ENCODE results near the gene TBCCD1. TPM values are rescaled to one million over a fixed set of nuclear protein-coding genes. Genes with fewer than 3 reads are reported as not detected.
"Not testable (repeated sequence)": the region's sequence is repeated elsewhere in the genome, so short reads cannot be mapped to it uniquely, and the experiment has no call there.

TBCCD1 gene
- total RNA-seq, 1 experiment from 2014 or later = 10.2 TPM

DNA sequence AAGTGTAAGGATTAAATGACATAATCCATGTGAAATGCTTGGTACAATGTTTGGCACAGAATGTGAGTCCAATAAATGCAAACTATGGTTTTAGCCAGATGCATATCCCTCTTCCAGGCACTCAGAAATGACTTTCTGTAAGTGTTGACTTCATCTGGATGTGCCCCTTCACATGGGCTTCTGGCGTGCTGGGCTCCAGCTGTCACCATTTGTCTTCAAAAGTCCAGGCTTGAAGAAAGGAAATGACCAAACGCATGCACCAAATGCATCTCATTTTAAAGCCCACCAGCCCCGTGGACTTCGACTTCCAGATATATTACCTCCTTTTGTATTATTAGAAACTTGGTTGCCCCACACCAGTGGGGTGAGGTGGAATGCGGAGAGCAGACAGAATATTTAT, 46.7 kb downstream of the TBCCD1 start:
- DNase-seq (ENCODE audit: low spot score) = no peak

DNA sequence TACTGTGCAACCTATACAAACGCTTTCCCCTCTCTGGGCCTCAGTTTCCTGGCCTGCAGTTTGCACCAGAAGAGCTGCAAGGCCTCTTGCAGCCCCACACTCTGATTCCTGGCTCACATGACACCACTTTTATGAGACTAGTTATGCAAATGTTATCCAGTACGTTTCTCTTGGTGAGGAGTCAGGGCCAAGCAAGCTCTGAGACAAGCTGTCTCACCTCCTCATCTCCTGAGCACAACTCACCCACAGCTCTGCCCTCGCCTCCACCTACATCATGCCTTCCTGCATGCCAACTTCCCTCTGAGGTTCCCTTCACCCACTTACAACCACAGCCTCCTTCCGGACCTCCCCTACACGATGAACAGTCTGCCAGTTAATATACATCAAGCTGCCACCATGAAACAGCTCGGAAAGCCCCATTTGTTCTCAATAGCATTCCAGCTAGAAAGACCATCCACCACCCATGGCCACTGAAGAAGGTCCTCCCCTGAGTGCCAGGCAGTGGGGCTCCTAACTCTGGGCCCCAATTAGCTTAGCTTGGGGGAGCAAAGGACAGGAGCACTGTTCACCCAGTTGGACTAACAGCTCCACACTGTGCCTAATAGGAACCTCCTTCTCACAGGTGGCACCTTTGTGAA, 48.0 kb downstream of the TBCCD1 start:
- no peak for DNase-seq (ENCODE audit: low spot score)

DNA sequence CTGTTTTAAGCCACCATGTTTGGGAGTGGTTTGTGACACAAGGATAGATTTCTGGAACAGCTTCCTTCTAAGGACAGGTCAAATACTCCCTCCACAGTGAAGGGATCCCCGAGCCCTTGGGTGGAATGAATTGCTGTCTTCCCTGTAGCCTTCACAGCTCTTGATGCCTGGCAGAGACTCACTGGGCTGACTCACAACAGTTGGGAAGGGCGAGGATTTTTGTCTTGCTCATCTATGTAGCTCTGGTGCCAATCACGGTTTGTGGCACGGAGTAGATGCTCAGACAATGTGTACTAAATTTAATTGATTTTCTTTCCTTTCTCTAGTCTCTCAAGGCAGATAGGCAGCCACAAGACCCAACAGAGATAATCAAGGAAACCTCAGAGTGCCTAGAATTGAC, 49.9 kb downstream of the TBCCD1 start:
- no peak for DNase-seq (ENCODE audit: low spot score)

- DNase-seq (ENCODE audit: low spot score) = no peak
These were observed 50.5 kb downstream of the TBCCD1 start for GRCh38 chr3:186516646-186517045.

DNA sequence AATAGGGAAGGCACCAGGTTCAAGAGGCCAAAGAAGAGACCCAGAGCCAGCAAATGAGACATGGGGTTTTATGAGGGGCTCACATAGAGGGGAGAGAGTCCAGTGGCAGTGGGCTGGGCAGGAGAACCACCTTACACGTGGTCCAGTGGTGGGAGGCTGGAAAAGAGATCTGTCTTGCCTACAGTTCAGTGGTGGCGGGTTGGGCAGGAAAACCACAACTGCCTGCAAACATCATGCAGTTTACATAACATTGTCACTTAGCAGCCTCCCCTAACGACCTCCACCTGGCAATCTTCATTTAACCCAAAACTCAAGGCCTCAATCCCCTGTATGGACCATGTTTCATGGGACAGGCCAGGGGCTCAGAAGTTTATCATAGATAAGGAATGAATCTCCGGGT, 52.0 kb downstream of the TBCCD1 start:
- no peak for DNase-seq (ENCODE audit: low spot score)

DNA sequence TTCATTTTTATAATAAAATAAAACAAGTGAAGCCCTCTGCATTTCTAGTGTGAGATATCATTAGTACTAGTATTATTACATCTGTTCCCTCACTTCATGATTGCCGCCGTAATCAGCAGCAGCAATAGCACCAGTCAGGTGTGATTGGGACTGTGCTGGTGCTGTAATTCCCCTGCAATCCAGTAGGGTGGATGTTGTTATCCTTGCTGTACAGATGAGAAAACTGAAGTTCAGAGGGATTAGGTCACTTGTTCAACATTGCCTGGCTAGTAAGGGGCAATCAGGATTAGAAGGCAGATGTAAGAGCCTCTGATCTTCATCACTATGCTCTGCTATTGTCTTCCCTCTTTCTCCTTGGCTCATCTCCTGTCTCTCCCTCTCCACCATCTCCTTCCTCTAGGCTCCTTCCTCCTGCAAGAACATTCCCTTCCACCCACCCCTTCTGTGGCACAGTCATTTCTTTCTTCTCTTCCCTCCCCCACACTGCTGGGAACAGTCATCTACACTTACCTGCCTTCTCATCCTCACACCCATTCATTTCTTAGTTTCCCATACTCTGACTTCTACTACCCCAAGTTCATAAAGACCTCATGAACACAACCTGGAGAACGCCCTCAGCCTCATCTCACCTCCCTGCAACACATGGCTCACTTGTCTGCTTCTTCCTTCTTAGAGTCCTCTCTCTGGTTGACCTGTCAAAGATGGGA, 52.7 kb downstream of the TBCCD1 start:
- no peak for DNase-seq (ENCODE audit: low spot score)

GRCh38 chr3:186513386-186513785, 53.8 kb downstream of the TBCCD1 start:
- DNase-seq (ENCODE audit: low spot score) = no peak

DNA sequence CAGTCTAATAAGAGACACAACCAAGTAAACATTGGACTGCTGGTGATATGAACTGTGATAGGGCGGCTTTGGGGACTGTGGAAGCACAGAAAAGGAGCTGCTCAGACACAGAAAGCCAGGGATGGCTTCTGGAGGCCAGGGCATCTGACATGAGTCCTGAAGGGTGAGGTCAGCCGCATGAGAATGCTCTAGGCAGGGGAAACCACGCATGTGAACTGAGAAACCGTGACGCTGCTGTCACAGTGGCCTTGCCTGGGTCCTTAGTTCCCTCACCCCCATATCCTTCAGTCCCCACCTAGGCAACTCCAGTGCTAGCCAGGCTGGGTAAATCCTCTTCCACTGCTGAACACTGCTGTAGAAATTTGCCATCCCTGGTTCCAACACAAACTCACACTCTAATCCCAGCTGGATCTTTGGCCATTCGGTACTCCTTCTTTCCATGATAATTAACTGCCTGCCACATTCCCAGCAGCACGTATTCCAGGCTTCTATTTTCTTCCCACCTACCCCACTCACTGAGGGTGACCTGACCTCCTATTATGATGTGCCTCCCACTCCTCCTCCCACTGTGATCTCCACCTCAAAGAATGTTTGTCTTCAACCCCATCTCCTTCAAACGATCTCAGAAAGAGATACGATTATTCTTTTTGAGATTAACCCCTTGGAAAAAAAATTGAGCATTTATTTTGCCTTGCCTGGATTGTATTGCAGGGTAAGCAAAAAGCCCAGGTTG, 54.4 kb downstream of the TBCCD1 start:
- DNase-seq (ENCODE audit: low spot score) = no peak

DNA sequence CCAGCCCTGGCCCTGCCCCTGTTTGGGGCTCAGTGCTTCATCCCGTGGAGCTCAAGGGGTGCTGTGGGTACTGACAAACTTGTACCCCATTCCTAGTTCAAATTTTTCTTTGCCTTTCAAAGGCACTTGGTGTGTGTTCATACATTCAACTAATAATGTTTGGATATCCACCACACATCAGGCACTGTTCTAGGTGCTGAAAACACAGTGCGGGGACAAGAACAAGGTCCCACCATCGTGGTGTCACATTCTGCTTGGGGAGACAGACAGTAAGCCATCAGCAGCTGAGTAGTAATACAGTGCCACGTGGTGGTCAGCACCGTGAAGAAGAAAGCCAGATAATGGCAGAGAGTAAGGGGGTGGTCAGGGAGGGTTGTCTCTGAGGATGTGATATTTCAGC, 55.4 kb downstream of the TBCCD1 start:
- no peak for DNase-seq (ENCODE audit: low spot score)

- DNase-seq (ENCODE audit: low spot score) = no peak
These were observed 55.9 kb downstream of the TBCCD1 start for GRCh38 chr3:186511245-186511644.

DNA sequence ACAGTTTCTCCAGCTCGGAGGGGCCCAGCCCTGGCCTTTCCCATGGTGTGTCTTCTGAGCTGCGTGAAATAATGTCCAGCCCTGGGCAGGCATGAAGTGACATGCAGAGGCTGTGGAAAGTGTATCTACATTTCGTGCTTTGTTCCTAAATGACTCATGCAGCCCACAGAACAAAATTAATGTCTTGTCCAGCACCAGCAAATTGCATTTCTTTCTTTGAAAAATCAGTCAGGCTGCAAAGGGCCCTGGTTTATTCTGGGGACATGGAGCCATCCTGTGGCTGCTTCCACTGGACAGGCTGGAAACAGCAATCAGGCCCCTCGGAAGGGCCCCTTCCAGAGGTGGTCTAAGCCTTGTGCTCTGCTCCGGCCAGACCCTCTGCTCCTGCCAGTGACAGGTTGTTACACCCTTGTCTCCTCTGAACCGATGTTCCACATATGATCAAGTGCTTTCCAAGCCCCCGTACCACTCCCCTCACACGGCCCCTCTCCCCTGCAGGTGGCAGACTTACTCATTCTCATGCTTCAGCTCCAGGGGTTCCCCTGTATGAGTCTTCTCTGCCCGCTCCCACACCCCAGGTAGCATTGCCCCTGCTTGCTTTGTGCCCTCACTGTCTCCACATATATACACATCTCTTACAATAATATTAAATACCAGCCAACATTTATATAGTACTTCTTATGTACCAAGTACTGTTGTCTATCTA, 56.6 kb downstream of the TBCCD1 start:
- DNase-seq (ENCODE audit: low spot score) = peak; percentile 40

DNA sequence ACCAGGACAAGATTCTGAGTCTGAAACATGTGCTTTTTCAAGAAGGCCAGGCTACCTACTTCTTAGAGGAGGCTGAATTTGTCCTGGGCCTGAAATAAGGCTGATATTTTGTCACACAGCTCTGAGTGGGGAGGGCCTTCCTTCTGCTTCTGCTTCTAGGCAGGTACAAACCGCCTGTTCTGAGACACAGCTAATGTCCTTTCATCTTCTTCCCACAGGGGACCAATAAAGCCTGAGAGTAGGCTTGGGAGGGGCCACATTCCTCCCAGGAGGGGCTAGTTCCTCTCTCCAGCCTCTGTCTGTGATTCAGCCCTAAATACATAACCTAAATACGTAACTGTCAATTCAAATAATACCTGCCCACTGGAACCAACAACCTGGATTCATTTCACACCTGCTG, 57.7 kb downstream of the TBCCD1 start:
- DNase-seq (ENCODE audit: low spot score) = no peak

GRCh38 chr3:186506857-186507256, 60.3 kb downstream of the TBCCD1 start:
- no peak for DNase-seq (ENCODE audit: low spot score)

- no peak for DNase-seq (ENCODE audit: low spot score)
These were observed 60.9 kb downstream of the TBCCD1 start for GRCh38 chr3:186506191-186506739.

DNA sequence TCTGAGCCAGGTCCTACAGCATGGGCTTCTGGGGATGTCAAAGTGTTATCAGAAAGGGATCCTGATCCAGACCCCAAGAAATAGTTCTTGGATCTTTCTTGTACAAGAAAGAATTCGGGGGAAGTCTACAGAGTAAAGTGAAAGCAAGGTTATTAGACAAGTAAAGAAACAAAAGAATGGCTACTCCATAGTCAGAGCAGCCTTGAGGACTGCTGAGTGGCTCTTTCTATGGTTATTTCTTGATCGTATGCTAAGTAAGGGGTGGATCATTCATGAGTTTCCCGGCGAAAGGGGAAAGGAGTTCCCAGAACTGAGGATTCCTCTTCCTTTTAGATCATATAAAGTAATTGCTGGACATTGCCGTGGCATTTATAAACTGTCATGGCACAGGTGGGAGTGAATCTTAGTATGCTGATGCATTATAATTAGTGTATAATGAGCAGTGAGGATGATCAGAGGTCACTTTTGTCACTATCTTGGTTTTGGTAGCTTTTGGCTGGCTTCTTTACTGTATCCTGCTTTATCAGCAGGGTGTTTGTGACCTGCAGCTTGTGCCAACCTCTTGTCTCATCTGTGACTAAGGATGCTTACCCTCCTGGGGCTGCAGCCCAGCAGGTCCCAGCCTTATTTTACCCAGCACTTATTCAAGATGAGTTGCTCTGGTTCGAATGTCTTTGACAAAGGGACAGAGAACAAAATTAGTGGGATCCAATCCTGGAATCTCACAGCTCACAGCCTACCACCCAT, 64.0 kb downstream of the TBCCD1 start:
- no peak for DNase-seq (ENCODE audit: low spot score)

DNA sequence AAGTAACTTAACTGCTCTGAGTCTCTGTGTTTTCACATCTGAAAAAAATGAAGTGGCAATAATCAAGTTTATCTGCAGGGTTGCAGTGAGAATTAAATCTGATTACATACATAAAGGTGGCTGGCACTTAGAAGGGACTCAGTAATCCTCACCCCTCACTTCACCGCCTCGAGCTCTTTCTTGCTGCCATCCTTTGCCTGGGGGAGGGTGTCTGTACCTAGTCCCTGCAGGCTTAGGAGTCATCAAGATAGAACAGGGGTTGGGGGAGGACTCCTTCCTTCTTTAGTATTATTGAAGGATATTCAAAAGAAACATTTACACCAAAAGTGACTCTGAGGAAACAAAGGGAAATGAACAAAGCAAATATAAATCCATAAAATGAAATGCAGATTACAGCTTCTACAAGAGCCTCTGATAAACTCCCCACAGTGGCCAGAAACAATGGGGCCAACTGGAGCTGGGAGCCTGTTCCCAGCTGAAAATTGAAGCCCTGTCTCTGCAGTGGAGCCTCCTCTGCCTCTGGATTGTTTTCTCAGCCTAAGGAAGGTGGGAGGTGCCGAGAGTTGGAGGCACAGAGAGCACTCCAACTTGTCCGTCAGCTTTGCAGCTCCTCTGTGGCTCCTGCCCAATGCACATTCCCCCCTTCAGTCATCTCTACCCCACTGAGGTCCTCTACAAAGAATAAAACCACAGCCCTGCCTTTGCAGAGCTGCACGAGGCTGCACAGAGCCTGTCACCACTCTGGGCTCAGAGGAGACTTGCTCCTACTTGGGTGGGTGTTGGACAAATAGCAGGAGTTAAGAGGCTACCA, 64.8 kb downstream of the TBCCD1 start:
- DNase-seq (ENCODE audit: low spot score) = no peak

DNA sequence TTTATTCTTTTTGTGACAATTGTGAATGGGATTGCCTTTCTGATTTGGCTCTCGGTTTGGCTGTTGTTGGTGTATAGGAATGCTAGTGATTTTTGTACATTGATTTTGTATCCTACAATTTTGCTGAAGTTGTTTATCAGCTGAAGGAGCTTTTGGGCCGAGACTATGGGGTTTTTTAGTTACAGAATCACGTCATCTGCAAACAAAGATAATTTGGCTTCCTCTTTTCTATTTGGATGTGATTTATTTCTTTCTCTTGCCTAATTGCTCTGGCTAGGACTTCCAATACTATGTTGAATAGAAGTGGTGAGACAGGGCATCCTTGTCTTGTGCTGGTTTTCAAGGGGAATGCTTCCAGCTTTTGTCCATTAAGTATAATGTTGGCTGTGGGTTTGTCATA, 67.2 kb downstream of the TBCCD1 start:
- not testable (repeated sequence) for DNase-seq (ENCODE audit: low spot score)

- DNase-seq (ENCODE audit: low spot score) = not testable (repeated sequence)
These were observed 69.1 kb downstream of the TBCCD1 start for GRCh38 chr3:186498022-186498421.

- no peak for DNase-seq (ENCODE audit: low spot score)
These were observed 69.5 kb downstream of the TBCCD1 start for GRCh38 chr3:186497608-186498007.

DNA sequence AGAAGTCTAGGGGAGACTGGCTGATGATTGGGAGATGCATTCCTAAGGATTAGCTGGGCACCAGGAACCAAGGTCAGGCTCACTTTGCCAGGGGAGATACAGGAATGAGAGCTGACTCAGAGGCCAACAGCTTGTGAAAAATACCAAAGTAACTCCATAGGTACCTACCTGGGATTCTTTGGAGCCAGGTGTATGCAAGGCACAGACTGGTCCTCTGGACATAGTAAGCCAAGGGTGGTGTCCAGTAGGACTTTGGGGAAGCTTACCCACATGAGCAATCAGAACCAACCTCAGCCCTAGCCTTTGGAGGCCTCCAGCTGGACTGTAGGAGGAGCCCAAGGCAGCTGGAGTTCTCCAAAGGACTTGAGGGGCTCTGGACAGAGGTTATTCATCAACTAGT, 70.5 kb downstream of the TBCCD1 start:
- DNase-seq (ENCODE audit: low spot score) = no peak

Measured in A172 (cell line).